ENCODE data around the gene SGF29. TPM values are rescaled to one million over a fixed set of nuclear protein-coding genes. Genes with fewer than 3 reads are reported as not detected.
"Not testable (repeated sequence)": the region's sequence is repeated elsewhere in the genome, so short reads cannot be mapped to it uniquely, and the experiment has no call there.

SGF29 gene
- total and polyA plus RNA-seq, 2 donors (not counting 1 experiment from before 2014, with no cell fraction given), result 1.6 to 6.9 TPM

- Histone ChIP-seq H2AFZ (ENCODE audit: low read length) (no peak within 1 kb of the TSS), H3K4me3 (replicated peaks in 1 of 4; ENCODE audit: control extremely low read depth in 1 of 4, insufficient read depth in 1 of 4, low read depth in 3 of 4, low read length in 4 of 4) (no peak within 1 kb of the TSS), H3K4me1 (ENCODE audit: control insufficient read depth, extremely low read depth, insufficient read depth, low read length) (no peaks in the 10 kb centered on the region), H3K4me2 (ENCODE audit: extremely low read depth, insufficient read depth, low read length) (no peak within 1 kb of the TSS), H4K20me1 (ENCODE audit: control insufficient read depth, extremely low read depth, insufficient read depth, low read length) (no peaks in the 10 kb centered on the region), H3K27ac (ENCODE audit: insufficient read depth, low read length) (no peak within 1 kb of the TSS), H3K9ac (ENCODE audit: insufficient read depth, low read length) (no peak within 1 kb of the TSS), H3K27me3 (ENCODE audit: control insufficient read depth, insufficient read depth, low read length) (no peaks in the 10 kb centered on the region), H3K36me3 (ENCODE audit: control insufficient read depth, insufficient read depth, low read length) (no peaks in the 10 kb centered on the region), H3K9me3 (ENCODE audit: control insufficient read depth, insufficient read depth, low read depth, low read length) (no peaks in the 10 kb centered on the region), H3K79me2 (ENCODE audit: control insufficient read depth, insufficient read depth, low read length) (no peaks in the 10 kb centered on the region)
- DNase-seq (ENCODE audit: low read depth in 2 of 2), result peak in 1 of 2 donors; percentile 18
- TF ChIP-seq EZH2 (IDR thresholded peaks at IDR 0.05; ENCODE audit: low read length, missing control alignments) (no peak), CTCF (conservative IDR thresholded peaks at IDR 0.05 in 1 of 2, IDR thresholded peaks at IDR 0.05 in 1 of 2; ENCODE audit: low read depth in 1 of 2, low read length in 2 of 2) (no peak)
Measured at GRCh38 chr16:28596840-28597691, 43.3 kb downstream of the SGF29 start, which contains the start of gene SULT1A2. Gene SULT1A2, minus strand, starts transcription at chr16:28597050. Its CDS starts 1,120 bp downstream, at chr16:28595930.

- Histone ChIP-seq H3K4me1 (ENCODE audit: control insufficient read depth, extremely low read depth, insufficient read depth, low read length) (no peaks in the 10 kb centered on the region), H2AFZ (ENCODE audit: low read length) (no peak overlapping the region)
- no peak for DNase-seq (ENCODE audit: low read depth in 2 of 2)
Measured at GRCh38 chr16:28597692-28598261, 44.1 kb downstream of the SGF29 start.

GRCh38 chr16:28599377-28600285 lies 45.9 kb downstream of the SGF29 start:
- not testable (repeated sequence) for H2AFZ ChIP-seq (ENCODE audit: low read length); H3K27ac ChIP-seq (ENCODE audit: insufficient read depth, low read length); H4K20me1 ChIP-seq (ENCODE audit: control insufficient read depth, extremely low read depth, insufficient read depth, low read length); H3K79me2 ChIP-seq (ENCODE audit: control insufficient read depth, insufficient read depth, low read length); H3K27me3 ChIP-seq (ENCODE audit: control insufficient read depth, insufficient read depth, low read length); DNase-seq (ENCODE audit: low read depth in 2 of 2); H3K9me3 ChIP-seq (ENCODE audit: control insufficient read depth, insufficient read depth, low read depth, low read length); H3K4me2 ChIP-seq (ENCODE audit: extremely low read depth, insufficient read depth, low read length); H3K4me3 ChIP-seq (replicated peaks in 1 of 4; ENCODE audit: control extremely low read depth in 1 of 4, insufficient read depth in 1 of 4, low read depth in 3 of 4, low read length in 4 of 4); H3K36me3 ChIP-seq (ENCODE audit: control insufficient read depth, insufficient read depth, low read length); H3K9ac ChIP-seq (ENCODE audit: insufficient read depth, low read length); H3K4me1 ChIP-seq (ENCODE audit: control insufficient read depth, extremely low read depth, insufficient read depth, low read length)

More at GRCh38 chr16:28597692-28598261, 44.1 kb downstream of the SGF29 start:
- H3K4me2 ChIP-seq (ENCODE audit: extremely low read depth, insufficient read depth, low read length), result no peak overlapping the region
- no peak overlapping the region for H3K9ac ChIP-seq (ENCODE audit: insufficient read depth, low read length)
- no peaks in the 10 kb centered on the region for H3K27me3 ChIP-seq (ENCODE audit: control insufficient read depth, insufficient read depth, low read length)
- no peaks in the 10 kb centered on the region for H3K9me3 ChIP-seq (ENCODE audit: control insufficient read depth, insufficient read depth, low read depth, low read length)
- no peak overlapping the region for H3K27ac ChIP-seq (ENCODE audit: insufficient read depth, low read length)
- no peaks in the 10 kb centered on the region for H3K79me2 ChIP-seq (ENCODE audit: control insufficient read depth, insufficient read depth, low read length)
- H3K36me3 ChIP-seq (ENCODE audit: control insufficient read depth, insufficient read depth, low read length), result no peaks in the 10 kb centered on the region
- no peaks in the 10 kb centered on the region for H4K20me1 ChIP-seq (ENCODE audit: control insufficient read depth, extremely low read depth, insufficient read depth, low read length)
- H3K4me3 ChIP-seq (replicated peaks in 1 of 4; ENCODE audit: control extremely low read depth in 1 of 4, insufficient read depth in 1 of 4, low read depth in 3 of 4, low read length in 4 of 4), result no peak overlapping the region
- TF ChIP-seq EZH2 (IDR thresholded peaks at IDR 0.05; ENCODE audit: low read length, missing control alignments) (no peak), CTCF (conservative IDR thresholded peaks at IDR 0.05 in 1 of 2, IDR thresholded peaks at IDR 0.05 in 1 of 2; ENCODE audit: low read depth in 1 of 2, low read length in 2 of 2) (no peak)

- H2AFZ ChIP-seq (ENCODE audit: low read length); H3K36me3 ChIP-seq (ENCODE audit: control insufficient read depth, insufficient read depth, low read length); H3K4me3 ChIP-seq (replicated peaks in 1 of 4; ENCODE audit: control extremely low read depth in 1 of 4, insufficient read depth in 1 of 4, low read depth in 3 of 4, low read length in 4 of 4); H3K27ac ChIP-seq (ENCODE audit: insufficient read depth, low read length); H3K27me3 ChIP-seq (ENCODE audit: control insufficient read depth, insufficient read depth, low read length); H3K9ac ChIP-seq (ENCODE audit: insufficient read depth, low read length); H3K4me1 ChIP-seq (ENCODE audit: control insufficient read depth, extremely low read depth, insufficient read depth, low read length); H3K9me3 ChIP-seq (ENCODE audit: control insufficient read depth, insufficient read depth, low read depth, low read length); H4K20me1 ChIP-seq (ENCODE audit: control insufficient read depth, extremely low read depth, insufficient read depth, low read length); H3K4me2 ChIP-seq (ENCODE audit: extremely low read depth, insufficient read depth, low read length); H3K79me2 ChIP-seq (ENCODE audit: control insufficient read depth, insufficient read depth, low read length); DNase-seq (ENCODE audit: low read depth in 2 of 2): not testable (repeated sequence)
Measured at GRCh38 chr16:28600965-28601364, 47.2 kb downstream of the SGF29 start.

GRCh38 chr16:28601589-28601988 lies 47.9 kb downstream of the SGF29 start:
- H3K9me3 ChIP-seq (ENCODE audit: control insufficient read depth, insufficient read depth, low read depth, low read length); H3K9ac ChIP-seq (ENCODE audit: insufficient read depth, low read length); H3K27me3 ChIP-seq (ENCODE audit: control insufficient read depth, insufficient read depth, low read length); H3K27ac ChIP-seq (ENCODE audit: insufficient read depth, low read length); H3K4me3 ChIP-seq (replicated peaks in 1 of 4; ENCODE audit: control extremely low read depth in 1 of 4, insufficient read depth in 1 of 4, low read depth in 3 of 4, low read length in 4 of 4); H3K4me2 ChIP-seq (ENCODE audit: extremely low read depth, insufficient read depth, low read length); H3K79me2 ChIP-seq (ENCODE audit: control insufficient read depth, insufficient read depth, low read length); H2AFZ ChIP-seq (ENCODE audit: low read length); H3K36me3 ChIP-seq (ENCODE audit: control insufficient read depth, insufficient read depth, low read length); DNase-seq (ENCODE audit: low read depth in 2 of 2); H4K20me1 ChIP-seq (ENCODE audit: control insufficient read depth, extremely low read depth, insufficient read depth, low read length); H3K4me1 ChIP-seq (ENCODE audit: control insufficient read depth, extremely low read depth, insufficient read depth, low read length): not testable (repeated sequence)
